ENCODE results near the gene ISLR. TPM values are rescaled to one million over a fixed set of nuclear protein-coding genes. Genes with fewer than 3 reads are reported as not detected.
A peak's percentile ranks its signal among the peaks of the same experiment; 100 is the strongest.

The ISLR gene
- total and polyA plus RNA-seq, 9 of the 15 experiments (the other 6 are each of a cell fraction or from before 2014, with no cell fraction given) = not detected

- Histone ChIP-seq H3K9ac (ENCODE audit: insufficient read depth in 1 of 2, low read depth in 2 of 2, low read length in 2 of 2) (no peak overlapping the region), H3K79me2 (ENCODE audit: control insufficient read depth, insufficient read depth, low read length) (no peaks in the 10 kb centered on the region), H3K4me3 (no peak overlapping the region), H3K36me3 (ENCODE audit: control insufficient read depth, insufficient read depth, low read length) (no peaks in the 10 kb centered on the region), H3K4me1 (replicated peaks in 1 of 2; ENCODE audit: control insufficient read depth in 2 of 2, insufficient read depth in 2 of 2, low read length in 2 of 2) (peaks cover 0 to 18% of the 10 kb centered on the region in 2 experiments; a peak in 2 of 5 replicates), H3K27ac (ENCODE audit: extremely low read depth, low read depth, low read length) (no peak overlapping the region), H3K9me3 (replicated peaks; ENCODE audit: control insufficient read depth, insufficient read depth, low read depth, low read length) (no peaks in the 10 kb centered on the region), H3K9me1 (ENCODE audit: control insufficient read depth, insufficient read depth, low read length) (no peaks in the 10 kb centered on the region), H4K20me1 (replicated peaks; ENCODE audit: control insufficient read depth, insufficient read depth, low read length) (peaks cover 12% of the 10 kb centered on the region), H2AFZ (ENCODE audit: low read depth, low read length) (no peak overlapping the region), H3K4me2 (ENCODE audit: insufficient read depth, low read length) (no peak overlapping the region), H3K27me3 (ENCODE audit: control insufficient read depth in 2 of 2, insufficient read depth in 2 of 2, low read length in 2 of 2) (peaks cover 23 to 57% of the 10 kb centered on the region in 2 experiments; a peak in 4 of 5 replicates)
- FAIRE-seq = no peak
- no peak for TF ChIP-seq DLX4 (CRISPR knock-in tag; IDR thresholded peaks at IDR 0.05)
- no peak for ATAC-seq
- in situ Hi-C loops (cut with MboI) = no loop called here
- no peak for DNase-seq (ENCODE audit: extremely low read depth in 1 of 4, low spot score in 3 of 4)
- CTCF ChIA-PET (ENCODE audit: low intra/inter-chr PET ratio) = no interaction called here
- BruUV-seq (replicated peaks) = no TSS peak
- intact Hi-C loops (cut with micrococcal nuclease) = no loop called here
- POLR2A ChIA-PET = no interaction called here
- WGBS (ENCODE audit: insufficient coverage, low coverage, missing lambda C conversion rate) = 4% methylated on average over 7 of the region's 7 CpGs
Observed at GRCh38 chr15:74178326-74179100, 5.0 kb downstream of the ISLR start.

GRCh38 chr15:74179101-74179841 lies 5.8 kb downstream of the ISLR start:
- H3K27me3 ChIP-seq (ENCODE audit: control insufficient read depth in 2 of 2, insufficient read depth in 2 of 2, low read length in 2 of 2) = peaks cover 16 to 50% of the 10 kb centered on the region in 2 experiments; a peak in 4 of 5 replicates
- ATAC-seq (peak; percentile 21; the same call in 1 of the 3 replicates), DNase-seq (ENCODE audit: extremely low read depth in 1 of 4, low spot score in 3 of 4) (peak in 1 of 4 experiments; percentile 14), FAIRE-seq (no peak)
- no peaks in the 10 kb centered on the region for H3K79me2 ChIP-seq (ENCODE audit: control insufficient read depth, insufficient read depth, low read length)
- peaks cover 0 to 18% of the 10 kb centered on the region in 2 experiments; a peak in 1 of 5 replicates for H3K4me1 ChIP-seq (replicated peaks in 1 of 2; ENCODE audit: control insufficient read depth in 2 of 2, insufficient read depth in 2 of 2, low read length in 2 of 2)
- CTCF ChIA-PET (ENCODE audit: low intra/inter-chr PET ratio) = no interaction called here
- TF ChIP-seq GATA2 (CRISPR knock-in tag; IDR thresholded peaks at IDR 0.05) (no peak), KAT8 (IDR thresholded peaks at IDR 0.05; ENCODE audit: low read depth) (no peak), ZNF431 (CRISPR knock-in tag; IDR thresholded peaks at IDR 0.05) (no peak), KLF16 (IDR thresholded peaks at IDR 0.05) (no peak), IRF9 (tag; IDR thresholded peaks at IDR 0.05) (no peak)
- H4K20me1 ChIP-seq (replicated peaks; ENCODE audit: control insufficient read depth, insufficient read depth, low read length) = peaks cover 12% of the 10 kb centered on the region
- no peaks in the 10 kb centered on the region for H3K9me1 ChIP-seq (ENCODE audit: control insufficient read depth, insufficient read depth, low read length)
- intact Hi-C loops (cut with micrococcal nuclease) = no loop called here
- under 1% methylated on average over 13 of the region's 13 CpGs for WGBS (ENCODE audit: insufficient coverage, low coverage, missing lambda C conversion rate)
- in situ Hi-C loops (cut with MboI) = no loop called here
- no peaks in the 10 kb centered on the region for H3K9me3 ChIP-seq (replicated peaks; ENCODE audit: control insufficient read depth, insufficient read depth, low read depth, low read length)
- BruUV-seq (replicated peaks) = no TSS peak
- H3K4me2 ChIP-seq (ENCODE audit: insufficient read depth, low read length) = no peak overlapping the region
- no peak overlapping the region for H3K27ac ChIP-seq (ENCODE audit: extremely low read depth, low read depth, low read length)
- H3K36me3 ChIP-seq (ENCODE audit: control insufficient read depth, insufficient read depth, low read length) = no peaks in the 10 kb centered on the region
- no peak overlapping the region for H2AFZ ChIP-seq (ENCODE audit: low read depth, low read length)
- H3K9ac ChIP-seq (ENCODE audit: insufficient read depth in 1 of 2, low read depth in 2 of 2, low read length in 2 of 2) = no peak overlapping the region
- POLR2A ChIA-PET = interaction anchor here (0.6 kb wide), 1 partner anchor 14 kb away, joined by 3 read pairs; no protein-coding TSS in a partner anchor
- H3K4me3 ChIP-seq = no peak overlapping the region
